ENCODE measurements around the gene SCD5. TPM values are rescaled to one million over a fixed set of nuclear protein-coding genes. Genes with fewer than 3 reads are reported as not detected.

Gene SCD5
- total RNA-seq, 2 experiments from 2014 or later = 1.3 to 1.7 TPM

- ATAC-seq (no peak), DNase-seq (no peak)
- Mint-ChIP-seq H3K27ac (no peak overlapping the region), H3K4me3 (no peak overlapping the region), H3K27me3 (peaks cover 3% of the 10 kb centered on the region), H3K36me3 (ENCODE audit: low read depth) (no peaks in the 10 kb centered on the region), H3K9me3 (ENCODE audit: low read depth) (no peaks in the 10 kb centered on the region), H3K4me1 (no peaks in the 10 kb centered on the region)
- intact Hi-C loops (cut with DNase I, micrococcal nuclease) = no loop called here
- POLR2A ChIA-PET = interaction anchor here (0.6 kb wide), 1 partner anchor 591 kb away, joined by 3 read pairs; no protein-coding TSS in a partner anchor
- CTCF ChIA-PET = interaction anchor here (0.7 to 1.0 kb wide), 2 partner anchors 25 to 34 kb away, joined by 3 read pairs; no protein-coding TSS in a partner anchor
These were observed 160.1 kb downstream of the SCD5 start for GRCh38 chr4:82638479-82638878.

GRCh38 chr4:82630079-82630478, 168.5 kb downstream of the SCD5 start:
- ATAC-seq = no peak
- CTCF ChIA-PET = no interaction called here

GRCh38 chr4:82629238-82630000, 169.2 kb downstream of the SCD5 start:
- Mint-ChIP-seq H3K9me3 (ENCODE audit: low read depth) (peaks cover 4% of the 10 kb centered on the region), H3K4me3 (no peak overlapping the region), H3K4me1 (no peaks in the 10 kb centered on the region), H3K27me3 (no peaks in the 10 kb centered on the region), H3K36me3 (ENCODE audit: low read depth) (no peaks in the 10 kb centered on the region), H3K27ac (no peak overlapping the region)
- POLR2A ChIA-PET = no interaction called here
- no peak for ATAC-seq
- intact Hi-C loops (cut with DNase I, micrococcal nuclease) = no loop called here
- CTCF ChIA-PET = no interaction called here
- no peak for DNase-seq

More at GRCh38 chr4:82630079-82630478, 168.5 kb downstream of the SCD5 start:
- H3K4me1 Mint-ChIP-seq = no peaks in the 10 kb centered on the region
- POLR2A ChIA-PET = no interaction called here
- peaks cover 4% of the 10 kb centered on the region for H3K9me3 Mint-ChIP-seq (ENCODE audit: low read depth)
- no peak overlapping the region for H3K4me3 Mint-ChIP-seq
- H3K27ac Mint-ChIP-seq = no peak overlapping the region
- no peaks in the 10 kb centered on the region for H3K27me3 Mint-ChIP-seq
- intact Hi-C loops (cut with DNase I, micrococcal nuclease) = no loop called here
- no peaks in the 10 kb centered on the region for H3K36me3 Mint-ChIP-seq (ENCODE audit: low read depth)
- no peak for DNase-seq

- no peaks in the 10 kb centered on the region for H3K9me3 Mint-ChIP-seq (ENCODE audit: low read depth)
- H3K4me3 Mint-ChIP-seq = no peak overlapping the region
- H3K4me1 Mint-ChIP-seq = no peaks in the 10 kb centered on the region
- H3K27me3 Mint-ChIP-seq = no peaks in the 10 kb centered on the region
- no peaks in the 10 kb centered on the region for H3K36me3 Mint-ChIP-seq (ENCODE audit: low read depth)
- intact Hi-C loops (cut with DNase I, micrococcal nuclease) = no loop called here
- ChIA-PET CTCF (interaction anchor here (0.6 to 1.1 kb wide), 2 partner anchors 13 to 112 kb away, joined by 3 to 5 read pairs; no protein-coding TSS in a partner anchor), POLR2A (no interaction called here)
- H3K27ac Mint-ChIP-seq = no peak overlapping the region
- no peak for ATAC-seq
- DNase-seq = no peak
These were observed 172.2 kb downstream of the SCD5 start for GRCh38 chr4:82626251-82626868.

GRCh38 chr4:82624819-82625218, 173.8 kb downstream of the SCD5 start:
- ChIA-PET POLR2A (no interaction called here), CTCF (interaction anchor here (0.8 to 1.1 kb wide), 2 partner anchors 114 to 1190 kb away, joined by 3 to 5 read pairs; no protein-coding TSS in a partner anchor)
- Mint-ChIP-seq H3K4me1 (no peaks in the 10 kb centered on the region), H3K27ac (no peak overlapping the region), H3K36me3 (ENCODE audit: low read depth) (no peaks in the 10 kb centered on the region), H3K9me3 (ENCODE audit: low read depth) (no peaks in the 10 kb centered on the region), H3K27me3 (no peaks in the 10 kb centered on the region), H3K4me3 (no peak overlapping the region)
- DNase-seq = no peak
- intact Hi-C loops (cut with DNase I, micrococcal nuclease) = no loop called here
- ATAC-seq = no peak

GRCh38 chr4:82623121-82623683, 175.4 kb downstream of the SCD5 start:
- DNase-seq = no peak
- no peaks in the 10 kb centered on the region for H3K27me3 Mint-ChIP-seq
- H3K4me3 Mint-ChIP-seq = no peak overlapping the region
- H3K36me3 Mint-ChIP-seq (ENCODE audit: low read depth) = no peaks in the 10 kb centered on the region
- ATAC-seq = no peak
- POLR2A ChIA-PET = no interaction called here
- no peaks in the 10 kb centered on the region for H3K4me1 Mint-ChIP-seq
- CTCF ChIA-PET = interaction anchor here (0.7 kb wide), 1 partner anchor 93 kb away, joined by 3 read pairs; no protein-coding TSS in a partner anchor
- H3K9me3 Mint-ChIP-seq (ENCODE audit: low read depth) = no peaks in the 10 kb centered on the region
- no peak overlapping the region for H3K27ac Mint-ChIP-seq
- intact Hi-C loops (cut with DNase I, micrococcal nuclease) = no loop called here

GRCh38 chr4:82621251-82621650, 177.3 kb downstream of the SCD5 start:
- ATAC-seq (no peak), DNase-seq (no peak)
- ChIA-PET POLR2A (no interaction called here), CTCF (interaction anchor here (1.2 kb wide), 1 partner anchor 118 kb away, joined by 3 read pairs; no protein-coding TSS in a partner anchor)
- no peak overlapping the region for H3K4me3 Mint-ChIP-seq
- intact Hi-C loops (cut with DNase I, micrococcal nuclease) = no loop called here
- no peaks in the 10 kb centered on the region for H3K36me3 Mint-ChIP-seq (ENCODE audit: low read depth)
- H3K27me3 Mint-ChIP-seq = no peaks in the 10 kb centered on the region
- no peaks in the 10 kb centered on the region for H3K9me3 Mint-ChIP-seq (ENCODE audit: low read depth)
- no peak overlapping the region for H3K27ac Mint-ChIP-seq
- no peaks in the 10 kb centered on the region for H3K4me1 Mint-ChIP-seq

GRCh38 chr4:82620126-82620735, 178.4 kb downstream of the SCD5 start:
- Mint-ChIP-seq H3K27me3 (peaks cover 2% of the 10 kb centered on the region), H3K9me3 (ENCODE audit: low read depth) (no peaks in the 10 kb centered on the region), H3K4me1 (no peaks in the 10 kb centered on the region), H3K4me3 (no peak overlapping the region), H3K36me3 (ENCODE audit: low read depth) (no peaks in the 10 kb centered on the region), H3K27ac (no peak overlapping the region)
- ATAC-seq (no peak), DNase-seq (no peak)
- intact Hi-C loops (cut with DNase I, micrococcal nuclease) = no loop called here
- ChIA-PET POLR2A (no interaction called here), CTCF (no interaction called here)

- Mint-ChIP-seq H3K36me3 (ENCODE audit: low read depth) (no peaks in the 10 kb centered on the region), H3K27me3 (peaks cover 2% of the 10 kb centered on the region), H3K4me3 (no peak overlapping the region), H3K4me1 (no peaks in the 10 kb centered on the region), H3K9me3 (ENCODE audit: low read depth) (no peaks in the 10 kb centered on the region), H3K27ac (no peak overlapping the region)
- ChIA-PET POLR2A (no interaction called here), CTCF (no interaction called here)
- intact Hi-C loops (cut with DNase I, micrococcal nuclease) = no loop called here
- ATAC-seq (no peak), DNase-seq (no peak)
These were observed 180.4 kb downstream of the SCD5 start for GRCh38 chr4:82618103-82618720.

- Mint-ChIP-seq H3K27ac (no peak overlapping the region), H3K27me3 (peaks cover 2% of the 10 kb centered on the region), H3K4me1 (no peaks in the 10 kb centered on the region), H3K9me3 (ENCODE audit: low read depth) (no peaks in the 10 kb centered on the region), H3K36me3 (ENCODE audit: low read depth) (no peaks in the 10 kb centered on the region), H3K4me3 (no peak overlapping the region)
- CTCF ChIA-PET = no interaction called here
- DNase-seq = no peak
- ATAC-seq = no peak
- POLR2A ChIA-PET = no interaction called here
- intact Hi-C loops (cut with DNase I, micrococcal nuclease) = no loop called here
These were observed 183.7 kb downstream of the SCD5 start for GRCh38 chr4:82614838-82615449.

GRCh38 chr4:82613121-82613520, 185.5 kb downstream of the SCD5 start:
- CTCF ChIA-PET = interaction anchor here (1.3 kb wide), 1 partner anchor 24 kb away, joined by 3 read pairs; no protein-coding TSS in a partner anchor
- ATAC-seq = no peak
- POLR2A ChIA-PET = no interaction called here
- H3K4me1 Mint-ChIP-seq = no peaks in the 10 kb centered on the region
- H3K27ac Mint-ChIP-seq = no peak overlapping the region
- no peaks in the 10 kb centered on the region for H3K36me3 Mint-ChIP-seq (ENCODE audit: low read depth)
- DNase-seq = no peak
- no peaks in the 10 kb centered on the region for H3K9me3 Mint-ChIP-seq (ENCODE audit: low read depth)
- intact Hi-C loops (cut with DNase I, micrococcal nuclease) = no loop called here
- H3K27me3 Mint-ChIP-seq = peaks cover 2% of the 10 kb centered on the region
- no peak overlapping the region for H3K4me3 Mint-ChIP-seq
